ENCODE results near the gene CNNM3. TPM values are rescaled to one million over a fixed set of nuclear protein-coding genes. Genes with fewer than 3 reads are reported as not detected.

Gene CNNM3
- total RNA-seq, 6 experiments from 2014 or later = 11.5 to 37.6 (median 21.6) TPM

DNA sequence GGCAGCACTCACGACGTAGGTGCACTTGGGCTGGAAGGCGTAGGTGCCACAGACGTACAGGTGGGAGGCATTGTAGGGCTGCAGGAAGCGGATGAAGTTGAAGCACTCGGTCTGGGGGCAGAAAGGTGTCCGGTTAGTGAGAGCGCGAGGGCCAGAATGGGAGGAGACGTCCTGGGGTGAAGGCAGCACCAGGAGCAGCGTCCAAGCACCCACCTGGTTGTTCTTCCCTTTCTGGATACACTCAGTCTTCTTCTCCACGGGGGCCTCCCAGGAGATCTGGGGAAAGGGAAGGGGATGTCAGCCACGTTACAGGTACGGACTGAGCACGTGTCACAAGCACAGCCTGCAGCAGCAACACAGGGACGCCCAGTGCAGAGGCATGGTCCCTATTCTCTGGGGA, 49.6 kb downstream of the CNNM3 start:
- no peaks in the 10 kb centered on the region for H3K27me3 ChIP-seq
- ATAC-seq (no peak), DNase-seq (no peak)
- 73% methylated on average over 9 of the region's 16 CpGs for WGBS (ENCODE audit: insufficient coverage, low coverage, low lambda C conversion rate, missing lambda C conversion rate)
- TF ChIP-seq POLR2A (IDR thresholded peaks at IDR 0.05) = no peak
- no peak for TF ChIP-seq CTCF (IDR thresholded peaks at IDR 0.05)
- no peak overlapping the region for H3K4me3 ChIP-seq
- H3K9me3 ChIP-seq = no peaks in the 10 kb centered on the region
- H3K36me3 ChIP-seq = peaks cover 0 to 42% (median 25%) of the 10 kb centered on the region in 4 donors
- H3K27ac ChIP-seq = no peak overlapping the region
- intact Hi-C loops (cut with DNase I) = loop anchor here in 1 of 2 donors (10.0 kb wide), 1 partner anchor 51 kb away; the partner anchor contains the start of gene CNNM3
- peaks cover 0 to 60% (median 19%) of the 10 kb centered on the region in 4 donors for H3K4me1 ChIP-seq

DNA sequence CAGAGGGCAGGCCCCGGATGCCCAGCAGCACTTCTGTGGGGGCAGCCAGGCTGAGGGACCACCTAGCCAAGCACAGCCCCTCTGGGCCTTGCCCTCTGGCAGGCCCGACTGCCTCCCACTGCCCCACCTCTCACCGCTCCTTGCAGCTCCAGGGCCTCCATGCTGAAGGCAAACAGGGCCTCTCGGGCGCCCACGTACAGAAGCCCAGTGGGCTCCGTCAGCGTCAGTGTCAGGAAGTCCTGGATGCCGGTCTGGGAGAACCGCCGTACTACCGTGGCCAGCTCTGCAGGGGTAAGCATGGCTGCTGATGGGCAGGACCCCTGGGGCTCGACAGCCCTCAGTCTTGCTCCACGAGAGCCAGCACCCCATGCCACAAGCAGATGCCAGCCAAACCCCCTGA, 50.1 kb downstream of the CNNM3 start:
- Histone ChIP-seq H3K36me3 (peaks cover 0 to 37% (median 21%) of the 10 kb centered on the region in 4 donors), H3K27ac (peak overlapping the region in 1 of 3 donors; percentile 94)
- intact Hi-C loops (cut with DNase I) = loop anchor here in 1 of 2 donors (10.0 kb wide), 1 partner anchor 51 kb away; the partner anchor contains the start of gene CNNM3

DNA sequence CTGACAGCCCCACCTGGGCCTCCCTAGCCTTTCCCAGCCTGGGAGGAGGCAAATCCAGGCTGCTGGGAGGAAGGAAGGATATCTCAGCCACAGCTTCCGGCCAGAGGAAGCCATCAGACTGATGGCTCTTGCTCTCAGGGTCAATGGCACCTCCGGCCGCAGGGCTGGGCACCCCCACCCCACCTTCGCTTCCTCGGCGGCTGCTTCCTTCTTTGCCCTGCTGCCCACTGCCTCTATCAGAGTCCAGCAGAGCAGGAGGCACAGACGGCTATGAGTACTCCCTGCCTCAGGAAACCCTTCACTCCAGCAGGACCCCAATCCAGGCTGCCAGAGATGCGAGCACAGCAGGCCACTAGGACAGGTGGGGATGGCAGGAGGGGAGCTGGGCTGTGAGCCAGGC, 50.5 kb downstream of the CNNM3 start:
- no peaks in the 10 kb centered on the region for H3K27me3 ChIP-seq
- no peaks in the 10 kb centered on the region for H3K9me3 ChIP-seq
- peaks cover 0 to 57% (median 16%) of the 10 kb centered on the region in 4 donors for H3K4me1 ChIP-seq
- peaks cover 0 to 33% (median 19%) of the 10 kb centered on the region in 4 donors for H3K36me3 ChIP-seq
- 0% methylated on average over 1 of the region's 8 CpGs for WGBS (ENCODE audit: insufficient coverage, low coverage, low lambda C conversion rate, missing lambda C conversion rate)
- intact Hi-C loops (cut with DNase I) = loop anchor here in 1 of 2 donors (10.0 kb wide), 1 partner anchor 52 kb away; the partner anchor contains the start of gene CNNM3
- DNase-seq = no peak
- peak overlapping the region in 2 of 3 donors; percentile 92 to 94 for H3K27ac ChIP-seq
- no peak overlapping the region for H3K4me3 ChIP-seq
- TF ChIP-seq POLR2A (IDR thresholded peaks at IDR 0.05) (no peak), CTCF (IDR thresholded peaks at IDR 0.05) (no peak)
- no peak for ATAC-seq

More for the DNA sequence above, 50.1 kb downstream of the CNNM3 start:
- TF ChIP-seq POLR2A (IDR thresholded peaks at IDR 0.05) (no peak), CTCF (IDR thresholded peaks at IDR 0.05) (no peak)
- H3K9me3 ChIP-seq = no peaks in the 10 kb centered on the region
- no peak overlapping the region for H3K4me3 ChIP-seq
- WGBS (ENCODE audit: insufficient coverage, low coverage, low lambda C conversion rate, missing lambda C conversion rate) = no CpG with 5 or more reads among the region's 14 CpGs
- no peaks in the 10 kb centered on the region for H3K27me3 ChIP-seq
- DNase-seq (no peak), ATAC-seq (no peak)
- H3K4me1 ChIP-seq = peaks cover 0 to 61% (median 19%) of the 10 kb centered on the region in 4 donors

GRCh38 chr2:96866986-96867755, 51.1 kb downstream of the CNNM3 start:
- peak overlapping the region; percentile 80 to 98 (median 97) for H3K4me3 ChIP-seq

More at GRCh38 chr2:96866986-96867755, 51.1 kb downstream of the CNNM3 start:
- TF ChIP-seq CTCF (IDR thresholded peaks at IDR 0.05) = no peak
- Histone ChIP-seq H3K36me3 (peaks cover 0 to 32% (median 19%) of the 10 kb centered on the region in 4 donors), H3K27me3 (no peaks in the 10 kb centered on the region), H3K9me3 (no peaks in the 10 kb centered on the region), H3K4me1 (peaks cover 0 to 52% (median 11%) of the 10 kb centered on the region in 4 donors), H3K27ac (peak overlapping the region; percentile 92 to 96 (median 94))
- ATAC-seq = no peak
- WGBS (ENCODE audit: insufficient coverage, low coverage, low lambda C conversion rate, missing lambda C conversion rate) = 35% methylated on average over 5 of the region's 22 CpGs
- intact Hi-C loops (cut with DNase I) = loop anchor here in 1 of 2 donors (10.0 kb wide), 1 partner anchor 52 kb away; the partner anchor contains the start of gene CNNM3
- DNase-seq = no peak
